Measurements from ENCODE around the gene MMP24OS. TPM values are rescaled to one million over a fixed set of nuclear protein-coding genes. Genes with fewer than 3 reads are reported as not detected.

Gene MMP24OS
- total and polyA plus RNA-seq, 2 of the 4 experiments (the other 2 are of a cell fraction), result 5.9 to 64.9 TPM

DNA sequence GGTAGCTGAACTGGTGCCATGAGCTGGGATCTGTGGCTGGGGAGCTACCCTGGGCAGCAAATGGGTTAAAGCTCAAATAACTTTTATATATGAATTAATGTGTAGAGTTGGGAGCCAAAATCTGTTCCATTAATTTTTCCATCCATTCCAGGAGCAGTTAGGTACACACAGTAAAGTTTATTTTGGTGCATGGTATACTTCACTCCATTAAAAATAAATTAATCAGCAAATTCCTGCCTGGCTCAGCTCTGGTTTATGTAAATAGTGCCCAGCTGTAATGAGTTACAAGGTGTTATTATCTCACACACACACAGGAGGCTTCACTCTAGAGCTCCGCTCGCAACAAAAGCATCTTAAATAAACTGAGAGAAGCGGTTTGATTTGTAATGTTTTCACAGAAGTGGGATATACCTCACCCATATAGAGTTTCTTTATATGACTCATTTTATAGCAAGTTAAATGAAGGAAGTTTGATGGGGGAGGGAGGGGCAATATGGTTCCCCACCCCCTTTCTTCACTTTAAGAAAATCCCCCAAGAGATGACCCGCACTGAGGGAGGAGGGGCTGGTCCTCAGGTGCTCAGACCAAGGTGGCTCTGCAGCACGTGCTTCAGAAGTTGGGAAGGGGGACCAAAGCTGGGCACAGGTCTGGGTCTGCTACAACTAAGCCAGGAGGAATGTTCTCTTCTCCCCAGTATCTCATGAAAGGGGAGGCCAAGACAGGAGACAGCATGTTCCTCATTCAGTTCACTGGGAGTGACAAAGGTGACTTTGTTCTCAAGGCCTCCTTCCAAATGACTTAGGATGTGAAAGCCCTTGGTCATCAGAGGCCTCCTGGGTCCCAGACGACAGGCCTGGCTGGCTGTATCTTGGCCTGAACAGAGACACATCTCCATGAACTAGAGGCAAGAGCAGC, 24.8 kb upstream of the MMP24OS start:
- H2BK5ac ChIP-seq (ENCODE audit: low read depth, low read length, poor library complexity, severe bottlenecking), result peak overlapping the region; percentile 89
- peaks cover 0 to 39% of the 10 kb centered on the region in 2 experiments; a peak in 2 of 4 replicates for H3K79me1 ChIP-seq (ENCODE audit: low read depth in 1 of 2, low read length in 2 of 2)
- H3K36me3 ChIP-seq (ENCODE audit: control insufficient read depth, insufficient read depth, low read length), result no peaks in the 10 kb centered on the region
- peak overlapping the region; percentile 94 for H4K91ac ChIP-seq (ENCODE audit: insufficient read depth, low read depth, low read length)
- H4K5ac ChIP-seq (ENCODE audit: low read depth, low read length), result peak overlapping the region; percentile 84
- H2BK20ac ChIP-seq (ENCODE audit: low read depth, low read length), result peak overlapping the region; percentile 87
- peak overlapping the region; percentile 9 to 95 for H4K8ac ChIP-seq (ENCODE audit: low read depth in 2 of 2, low read length in 2 of 2)
- no TSS peak for BruUV-seq (replicated peaks)
- 67% methylated on average over 1 of the region's 6 CpGs; no CpG with 5 or more reads in 1 of the 2 experiments for WGBS, 2 experiments (ENCODE audit: extremely low coverage in 2 of 2, insufficient read length in 1 of 2)
- H2BK15ac ChIP-seq (ENCODE audit: low read depth, low read length), result peak overlapping the region; percentile 59; the same call in 2 of the 3 replicates
- peak overlapping the region; percentile 78 for H2AFZ ChIP-seq (replicated peaks; ENCODE audit: low read length, poor library complexity)
- H3K18ac ChIP-seq (ENCODE audit: low read depth, low read length), result peak overlapping the region; percentile 78
- H4K20me1 ChIP-seq (ENCODE audit: insufficient read depth, low read length), result no peaks in the 10 kb centered on the region
- ChIA-PET POLR2A (ENCODE audit: unreplicated experiment) (interaction anchor here (0.6 kb wide), 1 partner anchor 174 kb away, joined by 3 read pairs; no protein-coding TSS in a partner anchor), CTCF (interaction anchor here (0.5 to 2.5 kb wide), 7 partner anchors 42 to 145 kb away, joined by 3 to 9 read pairs (median 3); partner anchors contain the start of gene GDF5)
- H3K14ac ChIP-seq (replicated peaks; ENCODE audit: low read depth, low read length), result peak overlapping the region; percentile 82
- peaks cover 45% of the 10 kb centered on the region for H3K9me1 ChIP-seq (ENCODE audit: insufficient read depth, low read length)
- in situ Hi-C loops (cut with MboI; ENCODE audit: low sequenced_read_pairs) (no loop called here), dilution Hi-C loops (cut with HindIII; ENCODE audit: low sequenced_read_pairs, unreplicated experiment) (no loop called here), intact Hi-C loops (cut with micrococcal nuclease) (loop anchor here (5.0 kb wide), 1 partner anchor 70 kb away; no protein-coding TSS in a partner anchor)
- peak overlapping the region; percentile 96 for H2BK120ac ChIP-seq (ENCODE audit: low read depth, low read length)
- H3K27me3 ChIP-seq (ENCODE audit: control insufficient read depth, insufficient read depth, low read length), result no peaks in the 10 kb centered on the region
- ATAC-seq (ENCODE audit: low read depth) (peak; percentile 11), DNase-seq (peak; percentile 88)
- peak overlapping the region; percentile 95 for H2AK5ac ChIP-seq (ENCODE audit: low read depth, low read length)
- no peak overlapping the region for H3K4me3 ChIP-seq (ENCODE audit: insufficient read depth, low read depth, low read length)
- peak overlapping the region; percentile 85 for H3K27ac ChIP-seq (ENCODE audit: insufficient read depth, low read length)
- peak overlapping the region; percentile 53; the same call in 1 of the 2 replicates for H3K56ac ChIP-seq (ENCODE audit: extremely low read depth, insufficient read depth, low read length)
- peak overlapping the region; percentile 95 for H3K4ac ChIP-seq (ENCODE audit: low read depth, low read length)
- peaks cover 52% of the 10 kb centered on the region for H3K4me1 ChIP-seq (ENCODE audit: control insufficient read depth, insufficient read depth, low read length)
- peak overlapping the region; percentile 4; the same call in 1 of the 2 replicates for H3K9ac ChIP-seq (ENCODE audit: low read depth, low read length)
- H3K4me2 ChIP-seq (ENCODE audit: low read depth, low read length), result peak overlapping the region; percentile 13
- H2AK9ac ChIP-seq (replicated peaks; ENCODE audit: low read depth, low read length, poor library complexity), result peak overlapping the region; percentile 85
- H3K23ac ChIP-seq (ENCODE audit: low read depth, low read length), result peak overlapping the region; percentile 83
- H3K9me3 ChIP-seq (ENCODE audit: control insufficient read depth, insufficient read depth, low read length), result no peaks in the 10 kb centered on the region
- peak; percentile 54; the same call in 1 of the 2 replicates for TF ChIP-seq MAFK (IDR thresholded peaks at IDR 0.05; ENCODE audit: low read depth, low read length)
- no peak for TF ChIP-seq RFX5 (IDR thresholded peaks at IDR 0.05; ENCODE audit: low read depth, low read length)
- no peak for TF ChIP-seq CHD1 (IDR thresholded peaks at IDR 0.05; ENCODE audit: low read depth, low read length)
- TF ChIP-seq POLR2A (IDR thresholded peaks at IDR 0.05; ENCODE audit: low read depth, low read length), result no peak
- TF ChIP-seq SMC3 (IDR thresholded peaks at IDR 0.05; ENCODE audit: low read depth, low read length), result no peak
- no peak for TF ChIP-seq NFE2L2 (IDR thresholded peaks at IDR 0.05; ENCODE audit: low read depth, low read length)
- peak; percentile 45; the same call in 1 of the 2 replicates for TF ChIP-seq FOS (IDR thresholded peaks at IDR 0.05; ENCODE audit: low read depth, low read length)
- no peak for TF ChIP-seq BHLHE40 (IDR thresholded peaks at IDR 0.05; ENCODE audit: low read depth, low read length)
- no peak for TF ChIP-seq RCOR1 (IDR thresholded peaks at IDR 0.05; ENCODE audit: insufficient replicate concordance, low read length)
- no peak for TF ChIP-seq MXI1 (IDR thresholded peaks at IDR 0.05; ENCODE audit: borderline replicate concordance, low read depth, low read length)
- TF ChIP-seq, protein P1, sequence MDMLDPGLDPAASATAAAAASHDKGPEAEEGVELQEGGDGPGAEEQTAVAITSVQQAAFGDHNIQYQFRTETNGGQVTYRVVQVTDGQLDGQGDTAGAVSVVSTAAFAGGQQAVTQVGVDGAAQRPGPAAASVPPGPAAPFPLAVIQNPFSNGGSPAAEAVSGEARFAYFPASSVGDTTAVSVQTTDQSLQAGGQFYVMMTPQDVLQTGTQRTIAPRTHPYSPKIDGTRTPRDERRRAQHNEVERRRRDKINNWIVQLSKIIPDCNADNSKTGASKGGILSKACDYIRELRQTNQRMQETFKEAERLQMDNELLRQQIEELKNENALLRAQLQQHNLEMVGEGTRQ (IDR thresholded peaks at IDR 0.05; ENCODE audit: low read depth, low read length), result no peak
- TF ChIP-seq, protein P2, sequence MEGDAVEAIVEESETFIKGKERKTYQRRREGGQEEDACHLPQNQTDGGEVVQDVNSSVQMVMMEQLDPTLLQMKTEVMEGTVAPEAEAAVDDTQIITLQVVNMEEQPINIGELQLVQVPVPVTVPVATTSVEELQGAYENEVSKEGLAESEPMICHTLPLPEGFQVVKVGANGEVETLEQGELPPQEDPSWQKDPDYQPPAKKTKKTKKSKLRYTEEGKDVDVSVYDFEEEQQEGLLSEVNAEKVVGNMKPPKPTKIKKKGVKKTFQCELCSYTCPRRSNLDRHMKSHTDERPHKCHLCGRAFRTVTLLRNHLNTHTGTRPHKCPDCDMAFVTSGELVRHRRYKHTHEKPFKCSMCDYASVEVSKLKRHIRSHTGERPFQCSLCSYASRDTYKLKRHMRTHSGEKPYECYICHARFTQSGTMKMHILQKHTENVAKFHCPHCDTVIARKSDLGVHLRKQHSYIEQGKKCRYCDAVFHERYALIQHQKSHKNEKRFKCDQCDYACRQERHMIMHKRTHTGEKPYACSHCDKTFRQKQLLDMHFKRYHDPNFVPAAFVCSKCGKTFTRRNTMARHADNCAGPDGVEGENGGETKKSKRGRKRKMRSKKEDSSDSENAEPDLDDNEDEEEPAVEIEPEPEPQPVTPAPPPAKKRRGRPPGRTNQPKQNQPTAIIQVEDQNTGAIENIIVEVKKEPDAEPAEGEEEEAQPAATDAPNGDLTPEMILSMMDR (conservative IDR thresholded peaks at IDR 0.05; ENCODE audit: low read depth, low read length), result no peak
- TF ChIP-seq CEBPB (IDR thresholded peaks at IDR 0.05; ENCODE audit: low read depth, low read length), result no peak
- TF ChIP-seq RAD21 (IDR thresholded peaks at IDR 0.05; ENCODE audit: low read length), result no peak
